K562 treated with DMSO at 1 percent for 12 hours (cell line): ENCODE data around the gene ITGA6. TPM values are rescaled to one million over a fixed set of nuclear protein-coding genes. Genes with fewer than 3 reads are reported as not detected.

Experiments used
- total RNA-seq: library from RNA; unstranded; fragments of 300-600 nt; gene quantifications from 2 replicates; pipeline ENCODE4 v1.2.3, GENCODE V29; 2022; ENCODE audit not compliant: insufficient read depth

The ITGA6 gene
- total RNA-seq: not detected in 2 replicates

GRCh38 chr2:172427256-172427989 is at the start of gene ITGA6:
TSS of gene ITGA6 (plus strand) at chr2:172427586.

Other genes starting within 250 kb of the ITGA6 start
- gene PDK1, start 128.5 kb downstream of the ITGA6 start, total RNA-seq: 2.6 and 9.6 TPM in 2 replicates